Measurements from ENCODE around the gene MYCL. TPM values are rescaled to one million over a fixed set of nuclear protein-coding genes. Genes with fewer than 3 reads are reported as not detected.

MYCL gene
- total and polyA plus RNA-seq, 10 of the 15 experiments (the other 5 are each of a cell fraction or from before 2014, with no cell fraction given), result 0.11 to 1.4 (median 0.40) TPM; not detected in 1

DNA sequence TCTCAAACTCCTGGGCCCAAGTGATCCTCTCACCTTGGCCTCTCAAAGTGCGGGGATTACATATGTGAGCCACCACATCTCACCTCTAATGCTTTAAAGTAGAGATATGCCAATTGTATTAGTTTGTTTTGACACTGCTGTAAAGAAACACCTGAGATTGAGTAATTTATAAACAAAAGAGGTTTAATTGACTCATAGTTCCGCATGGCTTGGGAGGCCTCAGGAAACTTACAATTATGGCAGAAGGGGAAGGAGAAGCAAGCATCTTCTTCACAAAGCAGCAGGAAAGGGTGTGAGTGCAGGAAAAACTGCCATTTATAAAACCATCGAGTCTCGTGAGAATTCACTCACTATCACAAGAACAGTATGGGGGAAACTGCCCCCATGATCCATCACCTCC is 3.5 kb upstream of the MYCL start:
- POLR2A ChIA-PET, result no interaction called here

More for the DNA sequence above, 3.5 kb upstream of the MYCL start:
- DNase-seq (ENCODE audit: low read depth, low spot score) (no peak), FAIRE-seq (no peak), ATAC-seq (no peak)
- in situ Hi-C loops (cut with MboI) (no loop called here), intact Hi-C loops (cut with micrococcal nuclease; ENCODE audit: unreplicated experiment) (no loop called here)
- H3K36me3 ChIP-seq (ENCODE audit: control insufficient read depth in 2 of 2, insufficient read depth in 2 of 2, low read length in 1 of 2), result no peaks in the 10 kb centered on the region
- TF ChIP-seq CHD4 (IDR thresholded peaks at IDR 0.05) (no peak), CBX3 (IDR thresholded peaks at IDR 0.05; ENCODE audit: borderline replicate concordance, low read depth) (no peak), FOS (IDR thresholded peaks at IDR 0.05; ENCODE audit: borderline replicate concordance, extremely low read depth, insufficient read length) (no peak), MYC (IDR thresholded peaks at IDR 0.05; ENCODE audit: insufficient read depth, insufficient read length, insufficient replicate concordance, low read length, severe bottlenecking) (no peak), SP1 (IDR thresholded peaks at IDR 0.05; ENCODE audit: low read depth, low read length) (no peak), RAD21 (IDR thresholded peaks at IDR 0.05; ENCODE audit: insufficient read depth, low read depth, low read length) (no peak), BMI1 (IDR thresholded peaks at IDR 0.05; ENCODE audit: borderline replicate concordance) (no peak), RFX5 (IDR thresholded peaks at IDR 0.05; ENCODE audit: low read depth, low read length) (no peak), POU2F2 (IDR thresholded peaks at IDR 0.05; ENCODE audit: borderline replicate concordance, low read depth, low read length) (no peak)
- TF ChIP-seq, protein P1, sequence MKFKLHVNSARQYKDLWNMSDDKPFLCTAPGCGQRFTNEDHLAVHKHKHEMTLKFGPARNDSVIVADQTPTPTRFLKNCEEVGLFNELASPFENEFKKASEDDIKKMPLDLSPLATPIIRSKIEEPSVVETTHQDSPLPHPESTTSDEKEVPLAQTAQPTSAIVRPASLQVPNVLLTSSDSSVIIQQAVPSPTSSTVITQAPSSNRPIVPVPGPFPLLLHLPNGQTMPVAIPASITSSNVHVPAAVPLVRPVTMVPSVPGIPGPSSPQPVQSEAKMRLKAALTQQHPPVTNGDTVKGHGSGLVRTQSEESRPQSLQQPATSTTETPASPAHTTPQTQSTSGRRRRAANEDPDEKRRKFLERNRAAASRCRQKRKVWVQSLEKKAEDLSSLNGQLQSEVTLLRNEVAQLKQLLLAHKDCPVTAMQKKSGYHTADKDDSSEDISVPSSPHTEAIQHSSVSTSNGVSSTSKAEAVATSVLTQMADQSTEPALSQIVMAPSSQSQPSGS (IDR thresholded peaks at IDR 0.05; ENCODE audit: low read length), result no peak
- SMC1A ChIA-PET (ENCODE audit: uncharacterized antibody, unreplicated experiment), result interaction anchor here (1.3 kb wide), 1 partner anchor 16 kb away, joined by 3 read pairs; no protein-coding TSS in a partner anchor
- CTCF ChIA-PET, result interaction anchor here (1.4 to 7.7 kb wide), 2 partner anchors 11 to 88 kb away, joined by 3 to 110 read pairs; no protein-coding TSS in a partner anchor
- no peak overlapping the region for H3K9ac ChIP-seq (ENCODE audit: control insufficient read depth, insufficient read depth, low read length)
- peaks cover 9% of the 10 kb centered on the region; the same call in 1 of the 2 replicates for H3K4me1 ChIP-seq (ENCODE audit: control insufficient read depth, insufficient read depth, low read length)
- peaks cover 3 to 7% of the 10 kb centered on the region in 2 experiments for H3K27me3 ChIP-seq (replicated peaks in 1 of 2; ENCODE audit: control insufficient read depth in 2 of 2, insufficient read depth in 2 of 2, low read length in 1 of 2)
- H3K4me3 ChIP-seq, result no peak overlapping the region
- H3K9me3 ChIP-seq (replicated peaks; ENCODE audit: control insufficient read depth, insufficient read depth, low read length), result peaks cover 13% of the 10 kb centered on the region; the same call in 2 of the 3 replicates
- 64% methylated on average over 4 of the region's 4 CpGs for WGBS (ENCODE audit: insufficient coverage, insufficient replicate concordance, low lambda C conversion rate, missing lambda C conversion rate)
- no peaks in the 10 kb centered on the region for H3K79me2 ChIP-seq (ENCODE audit: control insufficient read depth, insufficient read depth, low read length)
- BruUV-seq (replicated peaks), result no TSS peak
- H3K27ac ChIP-seq (ENCODE audit: control insufficient read depth, insufficient read depth), result no peak overlapping the region
- no peak overlapping the region for H2AFZ ChIP-seq (ENCODE audit: control insufficient read depth, low read depth, low read length)
- RAD21 ChIA-PET (ENCODE audit: unreplicated experiment), result interaction anchor here (0.9 kb wide), 1 partner anchor 61 kb away, joined by 3 read pairs; no protein-coding TSS in a partner anchor
- no peaks in the 10 kb centered on the region for H4K20me1 ChIP-seq (ENCODE audit: control insufficient read depth, insufficient read depth)
- H3K4me2 ChIP-seq (ENCODE audit: control insufficient read depth, insufficient read depth), result no peak overlapping the region

Measured in GM12878 (cell line).